Measurements from ENCODE around the gene TMEM117.
"Not testable (repeated sequence)": the region's sequence is repeated elsewhere in the genome, so short reads cannot be mapped to it uniquely, and the experiment has no call there.

The TMEM117 gene

DNA sequence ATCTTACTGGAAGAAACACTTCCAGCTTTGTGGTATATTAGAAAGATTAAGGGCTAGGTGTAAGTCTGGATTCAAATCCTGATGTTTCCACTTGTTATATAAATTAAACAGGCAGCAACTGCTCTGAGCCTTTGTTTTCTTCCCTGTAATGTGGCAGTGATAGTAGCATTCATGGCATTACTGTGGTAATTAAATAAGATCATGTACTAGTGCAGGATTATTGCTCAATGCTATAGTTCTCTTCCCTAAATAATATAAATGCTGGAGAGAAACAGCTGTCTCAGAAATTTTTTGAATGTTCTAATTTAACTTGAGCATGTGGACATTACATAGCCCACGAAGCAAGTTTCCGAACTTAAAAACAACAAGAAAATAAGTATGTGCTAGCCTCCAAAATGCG is 5.4 kb downstream of the TMEM117 start:
- no peak for TF ChIP-seq CTCF (IDR thresholded peaks at IDR 0.05; ENCODE audit: low read depth, low read length)

DNA sequence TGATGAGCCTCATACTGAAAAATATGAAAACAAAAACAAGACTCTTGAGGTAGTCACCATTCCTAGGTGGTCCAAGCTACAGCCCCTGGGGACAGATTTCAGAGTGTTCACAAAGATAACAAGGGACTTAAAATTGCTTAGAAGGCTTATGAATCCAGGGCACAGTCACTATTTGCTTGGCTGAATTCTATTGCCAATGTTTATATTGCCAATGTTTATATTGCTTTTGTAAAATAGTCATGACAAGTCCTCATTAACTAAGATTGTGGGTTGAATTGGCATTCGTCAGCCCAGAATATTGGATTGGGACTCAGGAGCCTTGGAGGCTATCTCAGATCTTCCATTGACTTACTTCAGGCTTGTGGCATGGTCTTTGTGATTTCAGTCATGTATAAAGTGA is 6.4 kb downstream of the TMEM117 start:
- TF ChIP-seq CTCF (IDR thresholded peaks at IDR 0.05; ENCODE audit: low read depth, low read length) = no peak
- no peak overlapping the region for H3K4me3 ChIP-seq (ENCODE audit: low read depth, low read length)

More for the DNA sequence above, 5.4 kb downstream of the TMEM117 start:
- H3K4me3 ChIP-seq (ENCODE audit: low read depth, low read length) = no peak overlapping the region

DNA sequence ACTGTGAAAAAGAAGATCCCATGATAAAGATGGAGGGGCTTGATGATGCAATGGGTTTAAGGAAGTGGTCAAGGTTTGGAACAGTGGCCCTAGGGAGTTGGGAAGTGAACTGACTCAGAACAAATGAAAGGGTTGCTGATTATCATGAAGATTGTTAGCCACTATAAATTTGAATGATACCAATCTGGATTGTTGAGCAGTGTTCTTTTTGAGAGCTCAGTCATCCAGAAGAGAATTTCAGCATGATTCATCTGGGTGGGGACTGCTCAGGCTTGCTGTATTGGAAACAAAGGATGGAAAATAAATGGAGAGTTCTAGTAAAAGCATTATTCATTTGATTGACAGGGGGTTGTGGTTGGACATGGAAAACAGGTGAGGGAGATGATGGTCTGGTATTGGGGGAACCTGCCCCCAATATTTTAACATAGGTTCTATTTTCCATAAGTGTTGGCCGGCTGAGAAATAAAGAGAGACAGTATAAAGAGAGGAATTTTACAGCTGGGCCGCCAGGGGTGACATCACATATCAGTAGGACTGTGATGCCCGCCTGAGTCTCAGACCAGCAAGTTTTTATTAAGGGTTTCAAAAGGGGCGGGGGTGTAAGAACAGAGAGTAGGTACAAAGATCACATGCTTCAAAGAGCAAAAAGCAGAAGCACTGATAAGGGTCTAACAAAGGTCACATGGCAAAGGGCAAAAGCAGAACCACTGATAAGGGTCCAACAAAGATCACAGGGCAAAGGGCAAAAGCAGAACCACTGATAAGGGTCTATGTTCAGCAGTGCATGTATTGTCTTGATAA is 11.7 kb downstream of the TMEM117 start:
- not testable (repeated sequence) for H3K4me3 ChIP-seq (ENCODE audit: low read depth, low read length)

- TF ChIP-seq CTCF (IDR thresholded peaks at IDR 0.05; ENCODE audit: low read depth, low read length) = no peak
- H3K4me3 ChIP-seq (ENCODE audit: low read depth, low read length) = no peak overlapping the region
These were observed 12.3 kb downstream of the TMEM117 start for GRCh38 chr12:43848226-43848507.

DNA sequence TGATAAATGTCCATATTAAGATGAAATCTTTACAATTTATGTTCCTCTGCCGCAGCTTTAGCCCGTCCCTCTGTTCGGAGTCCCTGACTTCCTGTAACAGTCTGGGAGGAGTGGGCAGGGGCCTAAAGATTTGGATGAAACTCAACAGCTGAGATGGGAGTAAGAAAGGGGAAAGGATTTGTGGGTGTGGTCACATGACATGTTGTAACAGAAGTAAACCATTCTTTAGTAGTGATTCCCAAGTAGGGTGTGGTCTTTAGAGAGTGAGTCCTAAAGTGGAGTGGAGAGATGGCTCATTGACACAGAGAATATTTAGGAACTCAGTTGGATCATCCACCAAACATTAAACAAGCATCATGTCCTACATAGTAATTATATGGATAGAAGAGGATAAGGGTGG is 12.9 kb downstream of the TMEM117 start:
- H3K4me3 ChIP-seq (ENCODE audit: low read depth, low read length) = no peak overlapping the region
- TF ChIP-seq CTCF (IDR thresholded peaks at IDR 0.05; ENCODE audit: low read depth, low read length) = no peak

DNA sequence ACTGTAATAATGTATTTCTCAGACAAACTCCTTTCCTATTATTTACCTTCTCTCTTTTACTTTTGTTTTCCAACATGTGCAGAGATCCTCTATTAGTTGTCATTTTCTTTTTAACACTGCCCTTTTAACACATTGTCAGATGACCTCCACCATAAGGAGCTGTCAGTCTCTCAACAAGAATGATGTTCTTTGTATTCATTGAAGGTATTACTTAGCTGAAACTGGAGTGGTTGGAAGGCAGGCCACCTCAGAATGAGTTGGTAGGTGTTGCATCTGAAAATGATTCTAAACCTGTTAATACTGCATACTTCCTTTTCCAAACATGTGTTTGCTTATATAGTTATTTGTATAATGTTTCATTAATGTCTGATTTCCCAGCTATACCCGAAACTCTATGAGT is 16.9 kb downstream of the TMEM117 start:
- H3K4me3 ChIP-seq (ENCODE audit: low read depth, low read length) = no peak overlapping the region
- no peak for TF ChIP-seq CTCF (IDR thresholded peaks at IDR 0.05; ENCODE audit: low read depth, low read length)

DNA sequence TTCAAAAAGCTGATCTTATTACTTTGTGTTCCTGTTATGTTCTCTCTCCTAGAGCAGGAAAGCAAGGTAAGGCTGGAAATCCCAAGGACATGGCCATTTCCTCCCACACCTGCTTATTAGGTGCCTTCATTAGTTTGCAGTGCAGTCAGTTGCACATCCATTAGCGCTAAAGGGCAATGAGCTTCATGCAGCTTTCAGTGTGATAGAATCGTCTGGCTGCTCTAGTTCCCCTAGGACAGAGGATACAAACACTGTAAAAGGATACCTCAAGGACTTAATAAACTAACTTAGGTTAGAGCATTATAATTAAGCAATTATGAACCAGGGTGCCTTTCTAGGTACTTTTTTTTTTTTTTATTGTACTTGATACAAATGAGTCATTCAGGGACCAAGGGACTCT is 21.1 kb downstream of the TMEM117 start:
- H3K4me3 ChIP-seq (ENCODE audit: low read depth, low read length) = no peak overlapping the region
- no peak for TF ChIP-seq CTCF (IDR thresholded peaks at IDR 0.05; ENCODE audit: low read depth, low read length)

DNA sequence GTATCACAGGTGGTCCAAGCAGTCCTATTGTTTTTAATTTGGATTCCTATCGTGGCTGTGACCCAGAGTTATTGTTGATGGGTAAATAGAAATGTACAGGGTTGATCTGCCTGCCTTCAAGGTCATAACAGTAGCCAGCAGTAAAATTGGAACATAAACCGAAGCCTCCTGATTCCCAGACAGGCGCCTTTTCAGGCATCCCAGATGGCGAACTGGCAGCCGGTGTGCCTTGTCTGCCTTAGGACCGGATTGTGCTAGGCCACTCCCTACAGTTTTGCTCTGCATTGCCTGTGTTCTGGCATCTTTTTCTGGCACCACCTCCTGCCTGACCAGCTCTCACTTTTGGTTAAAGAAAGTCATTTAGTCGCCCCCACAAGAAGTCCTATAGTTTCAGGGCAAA is 22.2 kb downstream of the TMEM117 start:
- TF ChIP-seq CTCF (IDR thresholded peaks at IDR 0.05; ENCODE audit: low read depth, low read length) = no peak
- no peak overlapping the region for H3K4me3 ChIP-seq (ENCODE audit: low read depth, low read length)

All from WI38 (cell line).